ENCODE measurements around the gene RGS9. TPM values are rescaled to one million over a fixed set of nuclear protein-coding genes. Genes with fewer than 3 reads are reported as not detected.

Gene RGS9
- total RNA-seq, 2 donors from 2014 or later: 4.3 to 4.4 TPM

DNA sequence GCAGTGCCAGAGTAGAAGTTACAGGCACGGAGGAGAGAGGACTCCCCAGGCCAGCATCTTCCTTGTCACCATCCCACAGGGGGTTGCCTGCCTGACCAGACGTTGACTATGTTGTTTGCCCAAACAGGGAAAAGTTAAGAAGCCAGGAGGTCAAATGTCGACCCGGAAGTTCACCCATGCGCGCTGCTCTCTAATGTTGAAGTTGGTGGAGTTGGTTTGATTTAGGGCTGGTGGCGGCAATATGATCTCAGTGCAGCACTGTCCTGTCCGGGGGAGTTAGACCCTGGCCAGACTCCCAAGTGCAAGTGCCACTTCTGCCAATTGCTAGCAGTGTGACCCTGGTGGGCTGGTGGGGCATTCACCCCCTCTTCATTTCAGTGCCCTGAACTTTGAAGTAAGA is 30.4 kb downstream of the RGS9 start:
- intact Hi-C loops (cut with DNase I): no loop called here
- Histone ChIP-seq H3K4me1 (peaks cover 3% of the 10 kb centered on the region), H3K9me3 (no peaks in the 10 kb centered on the region), H3K36me3 (replicated peaks in 1 of 2; ENCODE audit: insufficient read depth in 1 of 2, low read depth in 2 of 2) (no peaks in the 10 kb centered on the region), H3K27ac (no peak overlapping the region), H3K27me3 (no peaks in the 10 kb centered on the region), H3K4me3 (no peak overlapping the region)
- no peak for TF ChIP-seq POLR2A (IDR thresholded peaks at IDR 0.05)
- TF ChIP-seq, protein P1, sequence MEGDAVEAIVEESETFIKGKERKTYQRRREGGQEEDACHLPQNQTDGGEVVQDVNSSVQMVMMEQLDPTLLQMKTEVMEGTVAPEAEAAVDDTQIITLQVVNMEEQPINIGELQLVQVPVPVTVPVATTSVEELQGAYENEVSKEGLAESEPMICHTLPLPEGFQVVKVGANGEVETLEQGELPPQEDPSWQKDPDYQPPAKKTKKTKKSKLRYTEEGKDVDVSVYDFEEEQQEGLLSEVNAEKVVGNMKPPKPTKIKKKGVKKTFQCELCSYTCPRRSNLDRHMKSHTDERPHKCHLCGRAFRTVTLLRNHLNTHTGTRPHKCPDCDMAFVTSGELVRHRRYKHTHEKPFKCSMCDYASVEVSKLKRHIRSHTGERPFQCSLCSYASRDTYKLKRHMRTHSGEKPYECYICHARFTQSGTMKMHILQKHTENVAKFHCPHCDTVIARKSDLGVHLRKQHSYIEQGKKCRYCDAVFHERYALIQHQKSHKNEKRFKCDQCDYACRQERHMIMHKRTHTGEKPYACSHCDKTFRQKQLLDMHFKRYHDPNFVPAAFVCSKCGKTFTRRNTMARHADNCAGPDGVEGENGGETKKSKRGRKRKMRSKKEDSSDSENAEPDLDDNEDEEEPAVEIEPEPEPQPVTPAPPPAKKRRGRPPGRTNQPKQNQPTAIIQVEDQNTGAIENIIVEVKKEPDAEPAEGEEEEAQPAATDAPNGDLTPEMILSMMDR (IDR thresholded peaks at IDR 0.05): no peak
- WGBS, 2 donors: 68 to 83% methylated on average over 8 of the region's 8 CpGs
- no peak for ATAC-seq
- DNase-seq: no peak

DNA sequence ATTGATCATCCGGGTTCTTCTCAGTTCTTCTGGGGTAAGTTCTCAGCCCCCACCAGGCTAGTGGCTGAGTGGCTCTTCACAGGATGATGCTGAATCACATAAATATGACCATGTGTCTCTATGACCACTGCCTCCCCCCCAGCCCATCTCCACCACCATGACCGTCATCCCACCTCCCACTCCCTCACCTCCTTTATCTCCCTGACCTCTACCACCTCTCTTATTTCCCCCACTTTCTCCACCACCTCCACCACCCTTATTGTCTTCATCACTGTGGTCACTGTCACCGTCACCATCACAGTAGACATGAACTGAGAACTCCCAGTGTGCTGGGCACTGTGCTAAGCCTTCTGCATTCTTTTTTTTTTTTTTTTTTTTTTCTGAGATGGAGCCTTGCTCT is 32.5 kb downstream of the RGS9 start:
- no peak overlapping the region for H3K4me3 ChIP-seq
- no peak overlapping the region for H3K27ac ChIP-seq
- TF ChIP-seq, protein P1 (IDR thresholded peaks at IDR 0.05): no peak
- TF ChIP-seq POLR2A (IDR thresholded peaks at IDR 0.05): no peak
- intact Hi-C loops (cut with DNase I): no loop called here
- WGBS, 2 donors: 83 to 95% methylated on average over 3 of the region's 3 CpGs
- H3K4me1 ChIP-seq: peaks cover 3% of the 10 kb centered on the region
- DNase-seq (no peak), ATAC-seq (no peak)
- H3K27me3 ChIP-seq: no peaks in the 10 kb centered on the region
- no peaks in the 10 kb centered on the region for H3K9me3 ChIP-seq
- no peaks in the 10 kb centered on the region for H3K36me3 ChIP-seq (replicated peaks in 1 of 2; ENCODE audit: insufficient read depth in 1 of 2, low read depth in 2 of 2)

- Histone ChIP-seq H3K9me3 (no peaks in the 10 kb centered on the region), H3K4me1 (peaks cover 3% of the 10 kb centered on the region), H3K27ac (no peak overlapping the region), H3K4me3 (no peak overlapping the region), H3K27me3 (no peaks in the 10 kb centered on the region), H3K36me3 (replicated peaks in 1 of 2; ENCODE audit: insufficient read depth in 1 of 2, low read depth in 2 of 2) (no peaks in the 10 kb centered on the region)
- TF ChIP-seq, protein P1 (IDR thresholded peaks at IDR 0.05): no peak
- TF ChIP-seq POLR2A (IDR thresholded peaks at IDR 0.05): no peak
- ATAC-seq (peak; percentile 95), DNase-seq (peak; percentile 77 to 85 (median 82))
- intact Hi-C loops (cut with DNase I): no loop called here
- 18 to 25% methylated on average over 10 of the region's 10 CpGs for WGBS, 2 donors
Measured at GRCh38 chr17:65170839-65171238, 33.7 kb downstream of the RGS9 start.

GRCh38 chr17:65171752-65172151 is 34.6 kb downstream of the RGS9 start:
- Histone ChIP-seq H3K9me3 (no peaks in the 10 kb centered on the region), H3K27me3 (no peaks in the 10 kb centered on the region), H3K4me1 (peaks cover 3% of the 10 kb centered on the region), H3K36me3 (replicated peaks in 1 of 2; ENCODE audit: insufficient read depth in 1 of 2, low read depth in 2 of 2) (no peaks in the 10 kb centered on the region), H3K4me3 (no peak overlapping the region), H3K27ac (no peak overlapping the region)
- TF ChIP-seq, protein P1 (IDR thresholded peaks at IDR 0.05): no peak
- no peak for TF ChIP-seq POLR2A (IDR thresholded peaks at IDR 0.05)
- no peak for ATAC-seq
- no peak for DNase-seq
- intact Hi-C loops (cut with DNase I): no loop called here
- 79 to 86% methylated on average over 4 of the region's 4 CpGs for WGBS, 2 donors

- Histone ChIP-seq H3K4me1 (peaks cover 3% of the 10 kb centered on the region), H3K9me3 (no peaks in the 10 kb centered on the region), H3K4me3 (no peak overlapping the region), H3K36me3 (replicated peaks in 1 of 2; ENCODE audit: insufficient read depth in 1 of 2, low read depth in 2 of 2) (no peaks in the 10 kb centered on the region), H3K27me3 (no peaks in the 10 kb centered on the region), H3K27ac (no peak overlapping the region)
- no peak for TF ChIP-seq POLR2A (IDR thresholded peaks at IDR 0.05)
- TF ChIP-seq, protein P1 (IDR thresholded peaks at IDR 0.05): no peak
- intact Hi-C loops (cut with DNase I): no loop called here
- WGBS, 2 donors: 91 to 95% methylated on average over 11 of the region's 11 CpGs
- ATAC-seq (no peak), DNase-seq (no peak)
Measured at GRCh38 chr17:65172496-65173136, 35.4 kb downstream of the RGS9 start.

Measured in body of pancreas (tissue), 4 donors.